ENCODE measurements around the gene POC1A. TPM values are rescaled to one million over a fixed set of nuclear protein-coding genes. Genes with fewer than 3 reads are reported as not detected.
A peak's percentile ranks its signal among the peaks of the same experiment; 100 is the strongest.
"Not testable (repeated sequence)": the region's sequence is repeated elsewhere in the genome, so short reads cannot be mapped to it uniquely, and the experiment has no call there.

POC1A gene
- total RNA-seq, 1 experiment from 2014 or later: 21.4 TPM

DNA sequence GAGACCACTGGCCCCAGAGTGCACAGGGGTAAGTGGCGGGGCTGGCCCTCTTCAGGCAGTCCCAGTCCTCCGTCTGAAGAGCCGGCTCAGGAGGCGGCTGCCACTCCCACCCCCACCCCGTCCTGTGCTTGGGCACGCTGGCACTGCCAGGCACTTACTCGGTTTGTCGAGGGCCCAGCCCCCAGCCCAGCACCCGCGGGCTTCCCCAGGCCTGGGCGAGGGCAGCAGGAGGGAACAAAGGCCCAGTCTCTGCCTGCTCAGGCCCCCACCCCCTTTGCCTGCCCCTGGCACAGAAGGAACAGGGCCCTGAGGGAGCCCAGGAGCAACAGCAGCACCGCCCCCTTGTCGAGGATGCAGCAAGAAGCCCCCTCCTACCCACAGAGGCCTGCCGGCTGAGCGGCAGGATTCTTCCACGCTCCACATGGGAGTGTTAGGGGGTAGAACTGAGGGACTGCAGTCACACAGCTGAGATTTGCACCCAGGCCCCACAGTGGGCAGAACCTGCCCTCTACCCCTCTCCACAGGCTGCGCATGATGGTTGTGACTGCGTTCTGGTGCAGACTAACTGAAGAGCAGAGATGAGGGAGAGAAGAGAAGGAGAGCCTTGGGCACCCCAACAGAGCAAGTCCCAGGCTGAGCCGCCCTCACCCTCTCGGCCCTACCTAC is 106.8 kb downstream of the POC1A start:
- peak; percentile 28 for DNase-seq (ENCODE audit: low read depth)

GRCh38 chr3:52046902-52047239 is 107.4 kb downstream of the POC1A start:
- no peak for DNase-seq (ENCODE audit: low read depth)

DNA sequence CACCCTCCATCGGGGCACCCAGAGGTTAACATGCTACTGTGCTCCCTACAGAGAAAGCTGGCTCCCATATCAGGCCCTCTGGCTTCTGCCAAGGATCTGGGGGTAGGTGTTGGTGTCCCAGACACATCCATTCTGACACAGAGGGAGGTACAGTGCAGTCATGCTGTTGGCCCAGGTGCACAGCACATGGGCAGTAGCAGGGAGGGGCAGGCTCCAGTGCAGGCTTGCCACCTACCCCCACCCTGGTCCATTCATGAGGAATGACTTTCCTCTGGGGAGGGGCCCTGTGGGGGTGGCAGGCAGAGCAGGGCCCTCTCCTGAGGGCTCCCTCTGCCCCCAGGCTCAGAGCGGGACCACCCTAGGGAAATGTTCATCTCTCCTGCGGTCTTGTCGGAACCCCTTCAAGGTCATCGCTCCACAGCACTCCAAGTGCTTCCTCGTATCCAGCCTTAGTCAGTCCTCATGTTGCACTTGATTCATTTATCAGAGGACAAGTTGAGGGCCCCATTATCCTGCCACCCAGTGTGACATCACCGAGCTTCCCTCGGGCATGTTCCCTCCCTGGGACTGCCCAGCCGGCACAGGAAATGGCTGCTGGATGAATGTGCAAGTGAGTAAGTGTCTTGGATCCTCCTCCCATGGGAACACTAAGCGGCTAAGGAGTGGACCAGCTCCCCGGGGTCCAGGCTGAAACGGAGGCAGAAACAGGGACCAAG is 107.9 kb downstream of the POC1A start:
- DNase-seq (ENCODE audit: low read depth): peak; percentile 99

DNA sequence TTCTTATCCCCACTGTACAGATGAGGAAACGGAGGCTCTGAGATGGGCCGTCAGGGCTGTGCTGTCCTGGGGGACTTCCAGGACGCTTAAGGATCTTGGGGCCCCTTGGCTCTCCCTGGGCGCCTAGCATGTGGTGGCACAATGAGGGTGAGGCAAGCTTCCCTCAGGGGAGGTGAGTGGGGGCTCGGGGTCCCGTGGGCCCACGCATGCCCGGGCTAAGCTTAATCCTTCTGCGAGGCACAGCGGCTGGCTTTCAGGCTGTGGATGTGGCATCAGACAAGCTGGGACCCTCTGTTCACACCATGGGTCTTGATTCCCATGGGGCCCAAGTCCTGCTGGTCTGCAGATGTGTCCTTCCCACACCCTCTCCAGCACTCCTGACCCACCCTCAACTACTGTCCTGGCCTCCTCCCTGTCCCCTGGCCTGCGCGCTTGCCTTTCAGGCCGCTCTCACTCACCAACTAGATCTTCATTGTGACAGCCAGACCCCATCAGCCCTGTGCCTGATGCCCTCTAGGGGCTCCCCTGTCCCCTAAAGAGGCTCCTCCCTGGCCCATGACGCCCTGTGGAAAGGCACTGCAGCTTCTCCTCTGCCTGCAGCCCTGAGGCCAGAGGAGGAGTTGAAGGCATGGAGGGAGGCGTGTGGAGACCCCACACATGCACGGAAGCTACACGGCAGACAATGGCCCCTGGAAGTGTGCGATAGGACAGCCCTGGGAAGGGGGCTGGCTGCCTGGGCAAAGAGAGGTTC is 109.2 kb downstream of the POC1A start:
- no peak for DNase-seq (ENCODE audit: low read depth)

DNA sequence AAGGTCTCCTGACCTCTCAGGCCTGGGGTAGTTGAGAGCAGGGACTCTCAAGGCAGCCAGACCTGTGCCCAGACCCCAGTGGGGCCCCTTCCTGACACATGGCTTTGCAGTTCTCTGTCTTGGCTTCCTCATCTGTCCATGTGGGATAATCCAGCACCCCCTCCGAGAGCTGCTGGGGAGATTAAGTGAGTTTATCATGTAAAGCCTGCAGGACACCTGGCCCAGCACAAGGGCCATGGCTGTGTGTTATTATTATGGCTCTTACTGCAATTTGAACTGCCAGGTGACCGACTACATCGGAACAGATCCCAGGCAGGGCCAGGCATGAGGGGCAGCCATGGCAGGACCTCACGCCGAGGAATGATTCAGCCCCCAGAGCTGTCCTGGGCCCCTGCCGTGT is 110.5 kb downstream of the POC1A start:
- DNase-seq (ENCODE audit: low read depth): no peak

GRCh38 chr3:52043039-52043438 is 111.2 kb downstream of the POC1A start:
- DNase-seq (ENCODE audit: low read depth): not testable (repeated sequence)

- DNase-seq (ENCODE audit: low read depth): peak; percentile 25
These were observed 113.0 kb downstream of the POC1A start for GRCh38 chr3:52041118-52041731.

DNA sequence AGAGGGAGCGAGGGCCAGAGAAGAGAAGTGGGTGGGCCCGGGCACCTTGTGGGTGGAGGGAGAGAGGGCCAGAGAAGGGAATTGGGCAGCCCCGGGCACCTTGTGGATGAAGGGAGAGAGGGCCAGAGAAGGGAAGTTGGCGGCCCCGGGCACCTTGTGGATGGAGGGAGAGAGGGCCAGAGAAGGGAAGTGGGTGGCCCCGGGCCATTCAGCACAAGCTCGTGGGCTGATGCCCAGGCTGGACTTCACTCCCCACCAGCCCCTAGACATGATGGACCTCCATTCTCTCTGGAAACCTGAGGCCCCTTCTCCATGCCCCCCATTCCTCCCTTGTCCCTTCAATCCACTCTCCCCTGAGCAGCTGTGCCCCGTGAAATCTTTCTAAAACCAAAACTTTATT is 113.6 kb downstream of the POC1A start:
- DNase-seq (ENCODE audit: low read depth): no peak

GRCh38 chr3:52039846-52040245 is 114.4 kb downstream of the POC1A start:
- peak; percentile 77 for DNase-seq (ENCODE audit: low read depth)

DNA sequence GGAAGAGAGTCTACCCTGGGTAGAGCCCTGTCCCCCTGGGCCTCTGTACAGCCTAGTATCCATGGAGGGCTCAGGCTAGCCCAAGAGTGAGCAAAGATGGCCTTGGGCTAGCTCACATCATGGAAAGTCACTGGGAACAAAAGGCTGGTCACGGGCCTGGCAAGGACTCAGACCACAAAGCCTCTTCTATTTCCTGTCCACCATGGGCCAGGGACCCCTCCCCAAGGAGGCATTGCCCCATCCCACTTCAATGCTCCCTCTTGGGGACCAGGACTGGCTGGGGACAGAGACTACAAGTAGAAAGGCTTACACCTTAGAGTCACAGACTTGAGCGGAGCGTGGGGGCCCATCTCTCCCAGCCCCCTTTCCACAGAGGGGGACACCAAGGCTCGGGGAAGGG is 114.8 kb downstream of the POC1A start:
- DNase-seq (ENCODE audit: low read depth): peak; percentile 45

DNA sequence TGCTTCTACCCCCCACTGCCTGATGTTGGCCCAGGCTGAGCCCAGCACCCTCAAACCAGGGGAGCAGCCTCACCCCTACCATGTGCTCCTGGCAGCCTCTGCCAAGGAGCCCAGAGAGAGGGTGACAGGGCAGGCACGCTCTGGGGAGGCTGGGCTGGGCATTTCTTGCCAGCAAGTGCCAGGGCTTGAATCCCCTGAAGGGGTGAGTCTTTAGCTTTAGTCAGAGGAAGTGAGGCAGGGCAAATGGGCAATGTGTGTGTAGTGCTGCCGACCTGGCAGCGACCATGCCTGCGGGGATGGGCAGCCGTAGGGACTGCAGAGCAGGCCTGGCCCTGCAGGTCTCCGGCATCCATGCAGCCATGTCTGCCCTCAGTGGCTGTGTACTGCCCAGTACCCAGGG is 116.0 kb downstream of the POC1A start:
- no peak for DNase-seq (ENCODE audit: low read depth)

GRCh38 chr3:52037291-52037690 is 116.9 kb downstream of the POC1A start:
- no peak for DNase-seq (ENCODE audit: low read depth)

GRCh38 chr3:52036829-52037228 is 117.4 kb downstream of the POC1A start:
- DNase-seq (ENCODE audit: low read depth): no peak

- no peak for DNase-seq (ENCODE audit: low read depth)
These were observed 118.0 kb downstream of the POC1A start for GRCh38 chr3:52036222-52036694.

DNA sequence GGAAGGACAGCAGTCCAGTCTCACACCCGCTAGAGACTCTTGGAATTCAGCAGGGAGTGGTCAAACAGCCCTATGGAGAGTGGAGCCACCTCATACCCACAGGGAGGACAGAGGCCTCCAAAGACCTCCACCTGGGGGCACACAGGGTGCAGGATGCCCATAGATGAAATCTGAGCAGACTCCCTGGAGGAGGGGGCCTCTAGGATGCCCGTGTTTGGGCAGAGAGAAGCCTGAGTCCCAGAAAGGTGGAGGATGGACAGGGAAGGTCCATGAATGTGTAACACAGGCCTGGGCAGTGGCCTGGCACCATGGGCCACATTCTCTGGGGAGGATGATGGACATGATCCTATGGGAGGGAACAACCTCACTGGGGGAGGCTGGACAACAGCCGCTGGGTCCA is 119.6 kb downstream of the POC1A start:
- DNase-seq (ENCODE audit: low read depth): no peak

- no peak for DNase-seq (ENCODE audit: low read depth)
These were observed 120.0 kb downstream of the POC1A start for GRCh38 chr3:52034212-52034611.

- not testable (repeated sequence) for DNase-seq (ENCODE audit: low read depth)
These were observed 120.5 kb downstream of the POC1A start for GRCh38 chr3:52033748-52034147.

- DNase-seq (ENCODE audit: low read depth): no peak
These were observed 121.4 kb downstream of the POC1A start for GRCh38 chr3:52032702-52033408.

GRCh38 chr3:52031896-52032295 is 122.3 kb downstream of the POC1A start:
- DNase-seq (ENCODE audit: low read depth): no peak

DNA sequence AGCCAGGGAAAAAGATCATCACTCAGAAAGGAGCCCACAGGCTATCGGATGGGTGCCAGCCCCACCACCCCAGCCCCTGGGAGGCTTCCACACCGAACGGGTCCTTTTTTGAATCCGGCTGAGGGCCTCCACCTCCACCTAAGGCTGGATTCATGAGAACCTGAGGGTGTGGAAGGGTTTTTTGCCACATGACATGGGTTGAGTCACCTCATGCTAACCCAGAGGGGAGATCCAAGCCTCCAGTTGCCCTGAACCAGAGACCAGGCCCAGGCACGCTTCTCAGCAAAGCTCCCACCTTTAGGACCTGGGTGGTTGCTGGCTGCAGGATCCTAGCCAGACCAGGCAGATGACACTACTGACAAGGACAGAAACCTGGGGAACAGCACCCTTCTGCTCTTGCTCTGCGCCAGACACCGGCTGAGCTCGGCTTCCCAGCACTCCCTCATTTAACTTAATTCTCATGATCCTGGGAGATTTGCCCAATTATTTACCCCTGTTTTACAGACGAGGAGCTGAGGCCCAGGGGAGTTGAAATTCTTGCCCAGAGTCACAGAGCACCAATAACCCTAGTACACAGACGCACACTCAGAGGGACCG is 123.4 kb downstream of the POC1A start:
- no peak for DNase-seq (ENCODE audit: low read depth)

DNA sequence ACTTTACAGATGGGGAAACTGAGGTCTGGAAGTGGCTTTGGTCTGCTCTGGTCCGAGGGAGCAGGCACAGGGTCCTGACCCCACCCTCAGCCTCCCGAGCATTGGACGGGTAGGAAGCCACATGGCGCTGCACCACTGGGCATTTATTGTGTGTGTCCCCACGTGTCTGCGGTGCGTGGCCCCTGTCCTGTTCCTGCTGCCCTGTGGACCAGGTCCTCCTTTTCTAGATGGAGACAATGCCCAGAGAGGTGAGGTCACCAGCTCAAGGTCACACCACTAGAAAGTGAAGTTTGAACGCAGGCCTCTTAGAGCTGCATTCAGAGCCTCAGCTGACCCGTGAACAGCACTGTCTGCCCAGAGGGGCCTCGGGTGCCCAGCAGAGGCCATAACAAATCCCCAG is 124.7 kb downstream of the POC1A start:
- no peak for DNase-seq (ENCODE audit: low read depth)
